HG03469 (cell line): ENCODE results near the gene SLC6A19.
"Not testable (repeated sequence)": the region's sequence is repeated elsewhere in the genome, so short reads cannot be mapped to it uniquely, and the experiment has no call there.

ENCODE experiments used
- ATAC-seq: cut with Tn5 transposase; IDR thresholded peaks from one replicate; pipeline ENCODE4 v1.9.1; 2021; ENCODE audit warnings: mild to moderate bottlenecking, moderate library complexity, moderate number of reproducible peaks; ENCODE audit not compliant: unreplicated experiment

SLC6A19 gene

GRCh38 chr5:1201327-1202025 is at the start of gene SLC6A19:
Gene SLC6A19, plus strand, starts transcription at chr5:1201595. Its CDS starts 56 bp downstream, at chr5:1201651.
- ATAC-seq: no peak

GRCh38 chr5:1152156-1152555 is 49.2 kb upstream of the SLC6A19 start:
- no peak for ATAC-seq

- no peak for ATAC-seq
These were observed 48.6 kb upstream of the SLC6A19 start for GRCh38 chr5:1152771-1153282.

- no peak for ATAC-seq
These were observed 48.0 kb upstream of the SLC6A19 start for GRCh38 chr5:1153428-1153827.

GRCh38 chr5:1155191-1156032 is 46.0 kb upstream of the SLC6A19 start:
- no peak for ATAC-seq

- ATAC-seq: no peak
These were observed 45.2 kb upstream of the SLC6A19 start for GRCh38 chr5:1156033-1156753.

- ATAC-seq: no peak
These were observed 44.5 kb upstream of the SLC6A19 start for GRCh38 chr5:1156754-1157460.

- not testable (repeated sequence) for ATAC-seq
These were observed 43.9 kb upstream of the SLC6A19 start for GRCh38 chr5:1157461-1157986.

- no peak for ATAC-seq
These were observed 42.6 kb upstream of the SLC6A19 start for GRCh38 chr5:1158647-1159340.

- ATAC-seq: no peak
These were observed 42.1 kb upstream of the SLC6A19 start for GRCh38 chr5:1159341-1159675.

GRCh38 chr5:1159774-1160406 is 41.5 kb upstream of the SLC6A19 start:
- ATAC-seq: no peak

- ATAC-seq: no peak
These were observed 40.1 kb upstream of the SLC6A19 start for GRCh38 chr5:1161108-1161832.

GRCh38 chr5:1161833-1162229 is 39.6 kb upstream of the SLC6A19 start:
- no peak for ATAC-seq

- no peak for ATAC-seq
These were observed 39.1 kb upstream of the SLC6A19 start for GRCh38 chr5:1162276-1162675.

- no peak for ATAC-seq
These were observed 38.6 kb upstream of the SLC6A19 start for GRCh38 chr5:1162751-1163150.

- no peak for ATAC-seq
These were observed 38.0 kb upstream of the SLC6A19 start for GRCh38 chr5:1163366-1163765.

GRCh38 chr5:1163879-1164278 is 37.5 kb upstream of the SLC6A19 start:
- no peak for ATAC-seq

GRCh38 chr5:1164696-1165630 is 36.4 kb upstream of the SLC6A19 start:
- no peak for ATAC-seq
